HepG2 (cell line): ENCODE data around the gene CDK5R1. TPM values are rescaled to one million over a fixed set of nuclear protein-coding genes. Genes with fewer than 3 reads are reported as not detected.

Experiments
- CHD2 ChIP-seq: IDR thresholded peaks from 2 replicates; pipeline ENCODE4 v1.6.1; 2011; ENCODE audit warnings: low read depth, low read length, improper control_type of control experiment
- EEA1 ChIP-seq: sonication (generic); formaldehyde crosslinking; IDR thresholded peaks from 2 replicates; pipeline ENCODE4 v1.5.1; 2020; ENCODE audit warnings: mild to moderate bottlenecking, missing genetic modification reagents, borderline replicate concordance
- GZF1 ChIP-seq: sonication (generic); formaldehyde crosslinking; IDR thresholded peaks from 2 replicates; pipeline ENCODE4 v1.5.1; 2020; ENCODE audit warnings: mild to moderate bottlenecking, missing genetic modification reagents
- HMGA1 ChIP-seq: sonication (generic); formaldehyde crosslinking; conservative IDR thresholded peaks from 2 replicates; pipeline ENCODE4 v1.4.0; 2020; ENCODE audit warnings: missing genetic modification reagents
- HNF4G ChIP-seq, 2 experiments: sonication (generic) in 1 of 2; formaldehyde crosslinking in 1 of 2; IDR thresholded peaks; 2 replicates each; pipeline versions ENCODE4 v1.4.0 to v1.6.1; 2011 to 2020; ENCODE audit warnings: borderline replicate concordance in 2 of 2, low read depth in 2 of 2, mild to moderate bottlenecking in 2 of 2, low read length in 1 of 2, missing genetic modification reagents in 1 of 2, moderate library complexity in 1 of 2
- KLF9 ChIP-seq: IDR thresholded peaks from 2 replicates; pipeline ENCODE4 v1.6.1; 2016; ENCODE audit warnings: low read depth
- MEIS2 ChIP-seq: sonication (generic); formaldehyde crosslinking; IDR thresholded peaks from 2 replicates; pipeline ENCODE4 v1.9.0; 2021; ENCODE audit warnings: mild to moderate bottlenecking, missing genetic modification reagents
- MTF2 ChIP-seq: sonication (generic); formaldehyde crosslinking; IDR thresholded peaks from 2 replicates; pipeline ENCODE4 v1.5.0; 2020; ENCODE audit warnings: missing genetic modification reagents, borderline replicate concordance
- NR1H2 ChIP-seq: sonication (generic); formaldehyde crosslinking; IDR thresholded peaks from 2 replicates; pipeline ENCODE4 v1.8.1; 2022; ENCODE audit warnings: low read depth, missing genetic modification reagents, borderline replicate concordance
- PHF5A ChIP-seq: IDR thresholded peaks from one replicate; pipeline ENCODE4 v1.6.1; 2018; ENCODE audit warnings: low read depth, missing genetic modification reagents; ENCODE audit not compliant: unreplicated experiment
- SCMH1 ChIP-seq: sonication (generic); formaldehyde crosslinking; IDR thresholded peaks from 2 replicates; pipeline ENCODE4 v1.9.0; 2021; ENCODE audit warnings: missing genetic modification reagents, mild to moderate bottlenecking, borderline replicate concordance
- ZNF17 ChIP-seq: sonication (generic); formaldehyde crosslinking; IDR thresholded peaks from 2 replicates; pipeline ENCODE4 v1.5.0; 2020; ENCODE audit warnings: mild to moderate bottlenecking, missing genetic modification reagents
- ZNF3 ChIP-seq: IDR thresholded peaks from 2 replicates; pipeline ENCODE4 v1.7.0; 2017; ENCODE audit warnings: inconsistent platforms
- ZNF484 ChIP-seq: sonication (generic); formaldehyde crosslinking; IDR thresholded peaks from 2 replicates; pipeline ENCODE4 v1.5.1; 2020; ENCODE audit warnings: mild to moderate bottlenecking, low read depth, missing genetic modification reagents, borderline replicate concordance
- ZNF556 ChIP-seq: sonication (generic); formaldehyde crosslinking; IDR thresholded peaks from 2 replicates; pipeline ENCODE4 v1.4.0; 2020; ENCODE audit warnings: mild to moderate bottlenecking, missing genetic modification reagents, borderline replicate concordance
- ZNF7 ChIP-seq: IDR thresholded peaks from 2 replicates; pipeline ENCODE4 v1.6.1; 2016; ENCODE audit warnings: missing biosample characterization, missing genetic modification reagents
- ZSCAN25 ChIP-seq: sonication (generic); formaldehyde crosslinking; IDR thresholded peaks from 2 replicates; pipeline ENCODE4 v1.8.0; 2022; ENCODE audit warnings: mild to moderate bottlenecking, missing genetic modification reagents
- polyA plus RNA-seq, 8 experiments: library from polyadenylated mRNA; depleted of rRNA in 3 of 8; stranded (reverse) in 7 of 8; unstranded in 1 of 8; fragments of >200 nt; fragmentation: Illumina TruSeq in 4 of 8; extraction: Trizol in 4 of 8; gene quantifications; 2 replicates each; pipeline versions ENCODE4 v1.2.1 to v1.2.3, GENCODE V29; 2011 to 2016; ENCODE audit warnings: low read depth in 4 of 8, missing spikeins in 1 of 8, mixed read lengths in 1 of 8; ENCODE audit not compliant: insufficient read depth in 1 of 8
- total RNA-seq, 5 experiments: library from RNA; depleted of rRNA; stranded (reverse); fragments of >200 nt; fragmentation: Illumina TruSeq; extraction: Trizol; gene quantifications; 2 replicates each; pipeline ENCODE4 v1.2.3, GENCODE V29; 2016; ENCODE audit warnings: low read depth in 1 of 5
- TF ChIP-seq, protein P1 (sequence below): sonication (generic); formaldehyde crosslinking; IDR thresholded peaks from 2 replicates; pipeline ENCODE4 v1.8.0; 2022; ENCODE audit warnings: mild to moderate bottlenecking, missing genetic modification reagents, borderline replicate concordance
- TF ChIP-seq, protein P2 (sequence below): sonication (generic); formaldehyde crosslinking; IDR thresholded peaks from 2 replicates; pipeline ENCODE4 v1.5.0; 2020; ENCODE audit warnings: mild to moderate bottlenecking, missing genetic modification reagents
- TF ChIP-seq, protein P3 (sequence below): sonication (generic); formaldehyde crosslinking; IDR thresholded peaks from 2 replicates; pipeline ENCODE4 v1.4.0; 2020; ENCODE audit warnings: missing genetic modification reagents
- TF ChIP-seq, protein P4 (sequence below): sonication (generic); formaldehyde crosslinking; IDR thresholded peaks from 2 replicates; pipeline ENCODE4 v1.5.0; 2020; ENCODE audit warnings: mild to moderate bottlenecking, missing genetic modification reagents

The CDK5R1 gene
- total and polyA plus RNA-seq, 2 of the 13 experiments (the other 11 are each of a cell fraction or from before 2014, with no cell fraction given), result 1.1 to 3.9 TPM

DNA sequence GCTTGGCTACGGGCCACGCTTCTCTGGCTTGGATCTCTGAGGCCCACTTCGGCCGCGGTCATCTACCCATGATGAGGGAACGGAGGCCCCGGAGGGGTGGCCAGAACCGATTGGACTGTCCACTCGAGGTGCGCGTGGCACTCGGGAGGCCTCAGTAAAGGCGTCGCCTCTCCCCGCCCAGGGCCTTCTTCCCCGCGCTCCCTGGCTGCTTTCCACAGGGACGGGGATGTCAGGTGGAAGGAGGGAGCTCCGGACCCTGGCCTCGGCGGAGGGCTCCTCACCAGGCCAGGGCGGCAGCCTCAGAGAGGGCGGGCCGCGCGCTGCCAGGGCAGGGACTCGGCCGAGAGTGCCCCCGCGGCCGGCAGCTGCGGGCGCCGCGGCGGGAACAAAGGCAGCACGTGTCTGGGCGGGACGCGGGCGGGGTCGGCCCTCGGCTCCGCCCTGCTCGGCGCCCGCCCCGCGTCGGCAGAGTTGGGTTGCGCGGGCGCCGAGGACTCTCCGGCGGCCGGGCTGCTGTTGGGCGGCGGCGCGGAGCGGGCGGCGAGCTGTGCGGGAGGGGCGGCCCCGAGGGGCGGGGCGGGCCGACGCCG is 587 bp upstream of the CDK5R1 start (continued):
- TF ChIP-seq, protein P1, sequence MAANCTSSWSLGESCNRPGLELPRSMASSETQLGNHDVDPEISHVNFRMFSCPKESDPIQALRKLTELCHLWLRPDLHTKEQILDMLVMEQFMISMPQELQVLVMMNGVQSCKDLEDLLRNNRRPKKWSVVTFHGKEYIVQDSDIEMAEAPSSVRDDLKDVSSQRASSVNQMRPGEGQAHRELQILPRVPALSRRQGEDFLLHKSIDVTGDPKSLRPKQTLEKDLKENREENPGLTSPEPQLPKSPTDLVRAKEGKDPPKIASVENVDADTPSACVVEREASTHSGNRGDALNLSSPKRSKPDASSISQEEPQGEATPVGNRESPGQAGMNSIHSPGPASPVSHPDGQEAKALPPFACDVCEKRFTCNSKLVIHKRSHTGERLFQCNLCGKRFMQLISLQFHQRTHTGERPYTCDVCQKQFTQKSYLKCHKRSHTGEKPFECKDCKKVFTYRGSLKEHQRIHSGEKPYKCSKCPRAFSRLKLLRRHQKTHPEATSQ (CRISPR knock-in tag), result no peak
- TF ChIP-seq KLF9 (no peak), GZF1 (CRISPR knock-in tag) (no peak), NR1H2 (CRISPR knock-in tag) (no peak), ZNF17 (CRISPR knock-in tag) (no peak), MEIS2 (CRISPR knock-in tag) (peak; percentile 76; the same call in 1 of the 2 replicates), PHF5A (no peak), HNF4G (IDR thresholded peaks at IDR 0.05; ENCODE audit: borderline replicate concordance, low read depth, low read length) (no peak), HNF4G (CRISPR knock-in tag; IDR thresholded peaks at IDR 0.05; ENCODE audit: borderline replicate concordance, low read depth) (no peak), EEA1 (CRISPR knock-in tag) (0 out of 2 replicates have a peak, but pooled peaks have one; percentile 24), ZNF484 (CRISPR knock-in tag) (no peak), CHD2 (no peak), ZSCAN25 (CRISPR knock-in tag) (0 out of 2 replicates have a peak, but pooled peaks have one; percentile 15), ZNF3 (CRISPR knock-in tag) (no peak), ZNF556 (CRISPR knock-in tag) (peak; percentile 50; the same call in 1 of the 2 replicates), SCMH1 (CRISPR knock-in tag) (no peak), MTF2 (CRISPR knock-in tag) (no peak), ZNF7 (CRISPR knock-in tag) (no peak), HMGA1 (no peak)
- TF ChIP-seq, protein P2, sequence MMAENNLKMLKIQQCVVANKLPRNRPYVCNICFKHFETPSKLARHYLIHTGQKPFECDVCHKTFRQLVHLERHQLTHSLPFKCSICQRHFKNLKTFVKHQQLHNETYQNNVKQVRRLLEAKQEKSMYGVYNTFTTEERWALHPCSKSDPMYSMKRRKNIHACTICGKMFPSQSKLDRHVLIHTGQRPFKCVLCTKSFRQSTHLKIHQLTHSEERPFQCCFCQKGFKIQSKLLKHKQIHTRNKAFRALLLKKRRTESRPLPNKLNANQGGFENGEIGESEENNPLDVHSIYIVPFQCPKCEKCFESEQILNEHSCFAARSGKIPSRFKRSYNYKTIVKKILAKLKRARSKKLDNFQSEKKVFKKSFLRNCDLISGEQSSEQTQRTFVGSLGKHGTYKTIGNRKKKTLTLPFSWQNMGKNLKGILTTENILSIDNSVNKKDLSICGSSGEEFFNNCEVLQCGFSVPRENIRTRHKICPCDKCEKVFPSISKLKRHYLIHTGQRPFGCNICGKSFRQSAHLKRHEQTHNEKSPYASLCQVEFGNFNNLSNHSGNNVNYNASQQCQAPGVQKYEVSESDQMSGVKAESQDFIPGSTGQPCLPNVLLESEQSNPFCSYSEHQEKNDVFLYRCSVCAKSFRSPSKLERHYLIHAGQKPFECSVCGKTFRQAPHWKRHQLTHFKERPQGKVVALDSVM (CRISPR knock-in tag), result peak; percentile 47; the same call in 1 of the 2 replicates
- TF ChIP-seq, protein P3, sequence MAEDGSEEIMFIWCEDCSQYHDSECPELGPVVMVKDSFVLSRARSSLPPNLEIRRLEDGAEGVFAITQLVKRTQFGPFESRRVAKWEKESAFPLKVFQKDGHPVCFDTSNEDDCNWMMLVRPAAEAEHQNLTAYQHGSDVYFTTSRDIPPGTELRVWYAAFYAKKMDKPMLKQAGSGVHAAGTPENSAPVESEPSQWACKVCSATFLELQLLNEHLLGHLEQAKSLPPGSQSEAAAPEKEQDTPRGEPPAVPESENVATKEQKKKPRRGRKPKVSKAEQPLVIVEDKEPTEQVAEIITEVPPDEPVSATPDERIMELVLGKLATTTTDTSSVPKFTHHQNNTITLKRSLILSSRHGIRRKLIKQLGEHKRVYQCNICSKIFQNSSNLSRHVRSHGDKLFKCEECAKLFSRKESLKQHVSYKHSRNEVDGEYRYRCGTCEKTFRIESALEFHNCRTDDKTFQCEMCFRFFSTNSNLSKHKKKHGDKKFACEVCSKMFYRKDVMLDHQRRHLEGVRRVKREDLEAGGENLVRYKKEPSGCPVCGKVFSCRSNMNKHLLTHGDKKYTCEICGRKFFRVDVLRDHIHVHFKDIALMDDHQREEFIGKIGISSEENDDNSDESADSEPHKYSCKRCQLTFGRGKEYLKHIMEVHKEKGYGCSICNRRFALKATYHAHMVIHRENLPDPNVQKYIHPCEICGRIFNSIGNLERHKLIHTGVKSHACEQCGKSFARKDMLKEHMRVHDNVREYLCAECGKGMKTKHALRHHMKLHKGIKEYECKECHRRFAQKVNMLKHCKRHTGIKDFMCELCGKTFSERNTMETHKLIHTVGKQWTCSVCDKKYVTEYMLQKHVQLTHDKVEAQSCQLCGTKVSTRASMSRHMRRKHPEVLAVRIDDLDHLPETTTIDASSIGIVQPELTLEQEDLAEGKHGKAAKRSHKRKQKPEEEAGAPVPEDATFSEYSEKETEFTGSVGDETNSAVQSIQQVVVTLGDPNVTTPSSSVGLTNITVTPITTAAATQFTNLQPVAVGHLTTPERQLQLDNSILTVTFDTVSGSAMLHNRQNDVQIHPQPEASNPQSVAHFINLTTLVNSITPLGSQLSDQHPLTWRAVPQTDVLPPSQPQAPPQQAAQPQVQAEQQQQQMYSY, result no peak
- TF ChIP-seq, protein P4, sequence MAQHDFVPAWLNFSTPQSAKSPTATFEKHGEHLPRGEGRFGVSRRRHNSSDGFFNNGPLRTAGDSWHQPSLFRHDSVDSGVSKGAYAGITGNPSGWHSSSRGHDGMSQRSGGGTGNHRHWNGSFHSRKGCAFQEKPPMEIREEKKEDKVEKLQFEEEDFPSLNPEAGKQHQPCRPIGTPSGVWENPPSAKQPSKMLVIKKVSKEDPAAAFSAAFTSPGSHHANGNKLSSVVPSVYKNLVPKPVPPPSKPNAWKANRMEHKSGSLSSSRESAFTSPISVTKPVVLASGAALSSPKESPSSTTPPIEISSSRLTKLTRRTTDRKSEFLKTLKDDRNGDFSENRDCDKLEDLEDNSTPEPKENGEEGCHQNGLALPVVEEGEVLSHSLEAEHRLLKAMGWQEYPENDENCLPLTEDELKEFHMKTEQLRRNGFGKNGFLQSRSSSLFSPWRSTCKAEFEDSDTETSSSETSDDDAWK (CRISPR knock-in tag), result no peak
